ENCODE results near the gene TMBIM4. TPM values are rescaled to one million over a fixed set of nuclear protein-coding genes. Genes with fewer than 3 reads are reported as not detected.

The TMBIM4 gene
- total RNA-seq, 1 experiment from 2014 or later: 29.8 TPM

- TF ChIP-seq MAX (CRISPR knock-in tag; IDR thresholded peaks at IDR 0.05): no peak
- TF ChIP-seq STAT6 (CRISPR knock-in tag; conservative IDR thresholded peaks at IDR 0.05; ENCODE audit: low read depth): no peak
Observed at GRCh38 chr12:66164349-66164821, 5.4 kb downstream of the TMBIM4 start (continued).

GRCh38 chr12:66163289-66163688, 6.5 kb downstream of the TMBIM4 start:
- TF ChIP-seq ZNF671 (CRISPR knock-in tag; IDR thresholded peaks at IDR 0.05) (no peak), SP1 (CRISPR knock-in tag; conservative IDR thresholded peaks at IDR 0.05) (no peak), ZNF317 (CRISPR knock-in tag; IDR thresholded peaks at IDR 0.05; ENCODE audit: borderline replicate concordance, low read depth) (no peak), STAT6 (CRISPR knock-in tag; conservative IDR thresholded peaks at IDR 0.05; ENCODE audit: low read depth) (no peak), NFYB (CRISPR knock-in tag; conservative IDR thresholded peaks at IDR 0.05; ENCODE audit: low read depth) (no peak)
- POLR2A ChIA-PET: no interaction called here
- Mint-ChIP-seq H3K36me3 (peaks cover 43% of the 10 kb centered on the region), H3K27ac (no peak overlapping the region), H3K4me3 (no peak overlapping the region), H3K9me3 (peaks cover 26% of the 10 kb centered on the region), H3K27me3 (ENCODE audit: low read depth) (no peaks in the 10 kb centered on the region), H3K4me1 (peaks cover 3% of the 10 kb centered on the region)
- CTCF ChIA-PET: no interaction called here
- DNase-seq (ENCODE audit: low spot score) (no peak), ATAC-seq (no peak)

GRCh38 chr12:66162701-66163100, 7.1 kb downstream of the TMBIM4 start:
- H3K4me1 Mint-ChIP-seq: no peaks in the 10 kb centered on the region
- H3K36me3 Mint-ChIP-seq: peaks cover 44% of the 10 kb centered on the region
- H3K27me3 Mint-ChIP-seq (ENCODE audit: low read depth): no peaks in the 10 kb centered on the region
- peaks cover 26% of the 10 kb centered on the region for H3K9me3 Mint-ChIP-seq
- no peak overlapping the region for H3K4me3 Mint-ChIP-seq
- CTCF ChIA-PET: no interaction called here
- TF ChIP-seq GABPB1 (CRISPR knock-in tag; IDR thresholded peaks at IDR 0.05) (no peak), USF1 (CRISPR knock-in tag; IDR thresholded peaks at IDR 0.05) (no peak), USF2 (CRISPR knock-in tag; IDR thresholded peaks at IDR 0.05) (no peak), ZNF416 (CRISPR knock-in tag; IDR thresholded peaks at IDR 0.05) (no peak), ATF3 (CRISPR knock-in tag; conservative IDR thresholded peaks at IDR 0.05) (no peak), ZBTB21 (CRISPR knock-in tag; IDR thresholded peaks at IDR 0.05; ENCODE audit: borderline replicate concordance) (no peak), ATF1 (CRISPR knock-in tag; IDR thresholded peaks at IDR 0.05) (no peak), ERG (CRISPR knock-in tag; IDR thresholded peaks at IDR 0.05) (no peak), ZNF317 (CRISPR knock-in tag; IDR thresholded peaks at IDR 0.05; ENCODE audit: borderline replicate concordance, low read depth) (no peak), CREM (CRISPR knock-in tag; IDR thresholded peaks at IDR 0.05) (no peak), SP1 (CRISPR knock-in tag; conservative IDR thresholded peaks at IDR 0.05) (no peak), MXD4 (CRISPR knock-in tag; IDR thresholded peaks at IDR 0.05; ENCODE audit: borderline replicate concordance) (no peak), ZNF219 (CRISPR knock-in tag; IDR thresholded peaks at IDR 0.05; ENCODE audit: borderline replicate concordance) (no peak), OVOL2 (CRISPR knock-in tag; IDR thresholded peaks at IDR 0.05; ENCODE audit: borderline replicate concordance) (no peak), CTCF (IDR thresholded peaks at IDR 0.05) (no peak)
- POLR2A ChIA-PET: no interaction called here
- ATAC-seq (no peak), DNase-seq (ENCODE audit: low spot score) (no peak)
- no peak overlapping the region for H3K27ac Mint-ChIP-seq
